GM19468 (cell line): ENCODE results near the gene CLDN2.

Source experiments
- ATAC-seq: cut with Tn5 transposase; IDR thresholded peaks from one replicate; pipeline ENCODE4 v1.9.1; 2021; ENCODE audit warnings: mild to moderate bottlenecking, moderate library complexity, moderate number of reproducible peaks; ENCODE audit not compliant: unreplicated experiment; ENCODE audit errors: extremely low read depth

CLDN2 gene

DNA sequence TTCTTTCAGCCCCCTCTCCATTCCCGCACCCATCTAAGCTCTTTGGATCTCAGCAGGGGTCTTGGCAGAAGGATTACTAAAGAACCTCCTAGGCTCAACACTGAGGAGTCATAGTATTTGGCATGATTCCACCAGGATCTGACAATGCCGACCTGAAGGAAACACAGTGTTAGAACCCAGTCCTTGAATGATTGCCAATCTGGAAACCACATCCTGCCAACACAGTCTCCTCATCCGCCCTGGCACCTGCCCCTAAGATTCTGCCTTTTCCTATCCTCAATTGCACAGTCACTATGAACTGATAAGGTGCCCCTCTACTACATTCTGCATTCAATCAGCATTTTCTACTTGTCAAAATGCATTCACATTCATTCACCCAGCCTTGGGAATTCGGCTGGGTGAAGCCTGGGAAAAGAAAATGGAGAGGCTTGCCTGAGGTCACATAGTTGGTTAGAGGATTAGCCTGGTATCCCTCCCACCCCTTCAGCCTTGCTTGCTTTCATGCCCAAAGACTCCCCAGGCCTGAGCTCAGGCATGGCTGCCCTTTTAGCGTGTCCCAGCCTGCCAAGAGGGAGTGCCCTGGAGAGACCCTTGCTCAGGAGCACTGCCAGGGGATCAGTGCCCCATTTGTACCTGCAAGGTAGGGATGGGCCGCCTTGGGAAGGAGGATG, 2.2 kb upstream of the CLDN2 start:
- ATAC-seq: no peak

DNA sequence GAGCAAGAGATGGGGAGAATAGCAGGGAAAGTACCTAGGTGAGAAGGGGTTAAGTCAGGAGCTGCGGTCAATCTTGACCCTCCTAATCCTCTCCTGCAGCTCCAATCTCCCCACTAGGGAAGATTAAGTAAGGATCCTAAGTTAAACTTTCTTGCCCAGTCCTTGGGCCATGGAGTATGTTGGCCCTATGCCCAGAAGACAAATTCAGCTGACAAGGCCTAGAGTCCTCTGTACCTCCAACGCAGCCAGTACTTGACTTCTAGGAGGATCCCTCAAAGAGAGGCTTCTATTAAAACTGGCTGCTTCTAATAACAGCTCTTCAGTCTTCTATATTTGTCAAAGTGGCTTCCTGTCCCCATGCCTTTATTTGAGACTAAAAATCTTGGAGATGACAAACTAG, 1.4 kb downstream of the CLDN2 start:
- ATAC-seq: no peak

DNA sequence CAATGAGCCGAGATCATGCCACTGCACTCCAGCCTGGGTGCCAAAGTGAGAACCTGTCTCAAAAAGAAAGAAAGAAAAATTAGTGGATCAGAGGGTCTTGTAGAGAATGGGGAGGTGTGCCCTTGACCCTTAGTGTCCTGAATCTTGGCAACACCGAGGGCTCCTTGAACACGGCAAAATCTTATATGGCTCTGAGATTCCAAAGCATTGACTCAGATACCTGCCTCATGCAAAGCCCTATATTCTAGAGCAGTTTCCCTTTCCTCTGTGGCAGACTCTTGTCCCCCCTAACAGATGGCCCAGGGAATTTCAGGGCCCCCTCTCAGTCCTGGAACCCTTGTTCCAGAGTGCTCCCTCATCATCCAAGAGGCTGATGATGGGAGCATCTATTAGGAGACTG, 6.8 kb downstream of the CLDN2 start:
- ATAC-seq: no peak

DNA sequence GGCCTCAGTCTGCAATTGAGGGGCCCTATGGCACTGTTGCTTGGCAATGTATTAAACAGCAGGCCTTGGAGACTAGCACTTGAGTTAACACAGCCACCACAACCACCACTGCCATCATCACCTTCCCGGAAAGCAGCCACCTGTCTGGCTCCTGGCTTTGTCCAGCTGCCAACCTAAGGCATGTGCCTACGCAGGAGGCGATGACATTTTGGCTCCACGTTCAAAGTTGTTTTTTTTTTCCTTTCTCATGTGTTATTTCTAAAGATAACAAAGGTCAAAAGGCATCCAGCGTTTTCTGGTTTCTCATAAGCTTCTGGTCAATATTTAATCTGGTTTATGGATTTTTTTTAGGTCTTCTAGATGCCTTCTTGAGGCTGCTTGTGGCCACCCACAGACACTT, 7.5 kb downstream of the CLDN2 start:
- ATAC-seq: no peak

DNA sequence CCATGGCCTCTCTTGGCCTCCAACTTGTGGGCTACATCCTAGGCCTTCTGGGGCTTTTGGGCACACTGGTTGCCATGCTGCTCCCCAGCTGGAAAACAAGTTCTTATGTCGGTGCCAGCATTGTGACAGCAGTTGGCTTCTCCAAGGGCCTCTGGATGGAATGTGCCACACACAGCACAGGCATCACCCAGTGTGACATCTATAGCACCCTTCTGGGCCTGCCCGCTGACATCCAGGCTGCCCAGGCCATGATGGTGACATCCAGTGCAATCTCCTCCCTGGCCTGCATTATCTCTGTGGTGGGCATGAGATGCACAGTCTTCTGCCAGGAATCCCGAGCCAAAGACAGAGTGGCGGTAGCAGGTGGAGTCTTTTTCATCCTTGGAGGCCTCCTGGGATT, 8.0 kb downstream of the CLDN2 start:
- ATAC-seq: no peak

DNA sequence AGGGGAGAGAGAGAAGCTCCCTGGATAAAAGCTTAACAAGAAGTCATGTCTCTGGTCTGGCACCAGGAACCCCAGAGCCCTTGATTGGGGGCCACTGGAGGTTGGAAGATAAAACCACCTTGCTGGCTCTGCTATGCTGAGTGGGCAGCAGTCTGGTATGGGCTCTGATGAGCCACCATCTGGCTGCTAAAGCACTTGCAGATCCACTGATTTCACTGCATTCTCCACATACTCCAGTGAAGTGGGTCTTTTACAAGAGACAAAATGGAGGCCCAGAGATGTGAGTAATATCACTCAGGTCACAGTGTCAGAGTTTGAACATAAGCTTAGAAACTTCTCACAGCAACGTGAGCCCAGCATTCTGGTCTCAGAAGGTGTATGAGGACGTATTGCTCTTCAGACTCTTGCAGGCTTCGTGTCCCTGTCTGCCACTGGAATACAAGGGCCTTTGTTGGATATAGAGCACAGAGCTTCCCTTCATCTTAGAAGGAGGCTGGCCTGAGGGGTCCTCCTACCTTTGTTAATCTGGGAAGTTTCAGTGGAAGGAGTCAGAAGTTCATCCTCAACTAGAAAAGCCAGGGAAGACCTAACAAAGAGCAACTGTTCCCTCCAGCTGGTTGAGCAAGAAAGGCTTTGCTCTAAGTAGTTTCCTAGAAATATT, 11.8 kb downstream of the CLDN2 start:
- ATAC-seq: no peak

DNA sequence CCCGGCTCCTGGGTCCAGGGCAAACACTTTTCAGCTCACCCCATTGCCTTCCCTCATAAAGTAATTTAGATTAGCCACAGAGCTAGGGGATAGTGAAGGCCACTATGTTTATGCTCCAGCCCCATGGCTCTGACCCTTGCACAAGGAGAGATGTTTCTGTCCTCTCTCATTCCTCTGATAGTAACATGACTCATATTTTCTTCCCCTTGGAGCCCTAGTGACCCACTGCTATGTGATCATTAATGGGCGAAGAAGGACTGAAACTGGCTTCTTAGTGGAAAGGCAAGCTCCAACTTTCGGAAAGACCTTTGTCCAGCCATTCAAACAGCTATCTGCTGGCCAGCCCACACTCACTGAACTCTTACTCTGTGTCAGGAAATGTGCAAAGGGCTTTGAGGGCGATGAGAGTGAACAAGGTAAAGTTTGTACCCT, 12.3 kb downstream of the CLDN2 start:
- no peak for ATAC-seq

DNA sequence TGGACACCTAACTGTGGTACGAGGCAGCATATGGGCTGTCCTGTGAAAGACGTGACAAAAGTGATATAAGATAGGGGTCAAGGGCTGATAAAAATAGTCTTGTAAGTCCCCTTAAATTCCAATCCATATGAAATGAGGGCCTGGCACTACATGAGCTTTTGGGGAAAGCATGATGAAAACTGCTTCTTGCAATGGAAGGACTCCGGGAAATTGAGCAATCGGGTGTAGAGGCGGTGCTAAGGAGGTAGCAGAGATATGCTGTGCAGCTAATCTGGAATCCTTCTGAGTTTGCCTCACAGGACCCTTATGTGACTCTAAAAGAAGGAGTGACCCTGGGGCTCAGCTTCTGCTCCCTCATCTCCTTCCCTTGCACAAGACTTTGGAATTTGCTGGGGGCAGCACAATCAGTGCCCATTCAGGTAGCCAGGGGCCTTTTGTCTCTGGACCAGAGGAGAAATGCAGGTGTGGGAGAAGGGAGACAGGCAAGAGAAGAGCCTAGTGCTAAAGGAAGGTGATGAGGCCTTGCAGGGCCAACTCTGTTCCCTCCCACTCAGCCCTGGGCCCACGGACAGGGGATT, 12.8 kb downstream of the CLDN2 start:
- no peak for ATAC-seq

DNA sequence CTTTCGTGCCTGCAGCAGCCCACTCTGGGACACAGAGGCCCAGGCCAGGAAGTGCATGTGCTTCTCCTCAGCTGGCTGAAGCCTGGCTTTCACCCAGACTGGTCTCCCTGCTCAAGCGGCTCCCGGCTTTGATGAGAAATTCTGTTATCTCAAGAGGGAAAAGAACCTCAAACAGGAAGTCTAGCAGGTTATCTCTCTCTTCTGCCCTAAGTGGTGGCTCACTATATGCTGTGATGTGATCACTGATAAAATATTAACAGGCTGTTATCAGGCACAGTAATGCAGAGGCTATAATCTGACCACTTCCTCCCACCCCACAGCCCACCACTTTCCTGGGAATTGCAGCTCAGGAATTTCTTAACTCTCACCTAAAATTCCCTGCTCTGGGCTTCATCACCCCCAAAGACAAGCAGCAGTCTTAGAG, 13.3 kb downstream of the CLDN2 start:
- ATAC-seq: no peak

DNA sequence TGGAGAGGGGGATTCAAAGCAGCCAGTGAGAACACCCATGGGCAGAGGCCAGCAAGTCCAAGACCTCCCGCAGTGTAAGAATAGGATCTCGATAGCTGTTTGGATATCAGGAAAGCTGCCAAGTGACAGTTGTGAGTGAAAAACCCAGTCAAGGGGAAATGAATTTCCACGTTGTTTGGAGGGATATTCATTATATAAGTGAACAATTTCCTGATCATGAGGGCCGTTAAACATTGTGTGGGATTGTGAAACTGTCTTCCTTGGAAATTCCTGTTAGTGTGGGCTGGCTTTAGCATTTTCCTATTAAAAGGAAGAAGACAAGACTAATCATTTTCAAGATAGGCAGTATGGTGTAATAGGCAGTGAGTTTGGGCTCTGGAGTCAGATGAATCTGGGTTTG, 15.0 kb downstream of the CLDN2 start:
- ATAC-seq: no peak

DNA sequence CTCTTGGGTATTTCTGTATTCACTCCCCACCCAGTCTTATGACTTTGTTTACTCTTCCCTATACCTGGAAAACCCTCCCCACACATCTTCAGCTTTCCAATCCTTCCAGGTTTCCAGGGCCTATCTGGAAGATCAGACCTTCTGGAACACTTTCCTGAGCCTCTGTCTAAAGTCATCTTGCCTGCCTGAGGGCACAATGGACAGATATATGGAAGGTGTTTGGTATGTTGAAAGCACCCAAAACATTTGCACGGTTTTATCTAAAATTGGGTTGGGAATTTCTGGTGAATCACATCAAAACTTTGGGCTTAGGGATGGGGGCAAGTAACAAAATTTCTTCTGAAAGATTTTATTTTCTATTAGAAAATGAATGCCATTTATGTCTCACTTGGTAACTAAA, 16.0 kb downstream of the CLDN2 start:
- no peak for ATAC-seq

DNA sequence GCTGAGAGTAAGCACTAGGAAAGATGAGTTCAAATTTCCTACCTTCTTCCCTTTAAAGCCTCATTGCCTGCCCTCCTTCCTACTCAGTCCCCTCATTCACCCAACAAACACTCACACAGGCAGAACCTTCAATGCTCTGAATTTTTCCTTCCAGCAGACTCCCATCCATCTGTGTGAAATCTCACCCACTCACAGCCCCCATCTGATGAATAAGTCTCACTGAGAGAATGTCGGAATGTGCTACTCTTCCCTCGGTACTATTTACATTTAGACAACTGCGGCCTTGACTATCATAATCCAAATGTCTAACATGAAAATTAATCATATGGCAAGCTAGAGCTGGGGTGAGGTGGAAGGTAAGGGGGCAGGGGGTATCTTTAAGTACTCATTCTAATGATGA, 19.4 kb downstream of the CLDN2 start:
- no peak for ATAC-seq

DNA sequence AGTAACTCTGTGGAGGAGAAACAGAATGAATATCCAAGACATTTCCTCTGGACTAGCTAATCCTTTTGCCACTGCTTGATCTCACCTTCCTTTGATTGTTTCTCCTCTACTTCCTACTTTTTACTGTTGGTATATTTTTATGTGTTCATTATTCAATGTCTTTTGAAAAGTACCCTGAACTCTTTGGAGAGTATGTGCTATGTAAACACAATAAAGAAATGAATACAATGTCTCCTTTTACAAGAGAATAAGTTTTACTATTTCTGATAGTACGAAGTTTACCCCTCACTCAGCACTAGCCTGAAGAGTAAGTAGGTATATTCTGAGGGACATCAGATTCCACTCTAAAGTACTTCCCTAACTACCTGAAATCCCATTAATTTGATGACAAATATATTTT, 19.9 kb downstream of the CLDN2 start:
- no peak for ATAC-seq

DNA sequence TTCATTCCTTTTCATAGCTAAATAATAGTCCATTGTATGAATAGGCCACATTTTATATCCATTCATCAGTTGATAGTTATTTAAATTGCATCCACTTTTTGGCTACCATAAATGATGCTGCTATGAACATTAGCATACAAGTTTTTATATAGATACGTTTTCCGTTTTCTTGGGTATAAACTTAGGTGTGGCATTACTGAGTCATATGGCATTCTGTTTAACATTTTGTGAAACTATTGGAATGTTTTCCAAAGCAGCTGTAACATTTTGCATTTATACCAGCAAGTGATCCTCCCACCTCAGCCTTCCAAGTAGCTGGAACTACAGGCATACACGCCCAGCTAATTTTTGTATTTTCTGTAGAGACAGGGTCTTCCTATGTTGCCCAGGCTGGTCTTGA, 26.3 kb downstream of the CLDN2 start:
- ATAC-seq: no peak

DNA sequence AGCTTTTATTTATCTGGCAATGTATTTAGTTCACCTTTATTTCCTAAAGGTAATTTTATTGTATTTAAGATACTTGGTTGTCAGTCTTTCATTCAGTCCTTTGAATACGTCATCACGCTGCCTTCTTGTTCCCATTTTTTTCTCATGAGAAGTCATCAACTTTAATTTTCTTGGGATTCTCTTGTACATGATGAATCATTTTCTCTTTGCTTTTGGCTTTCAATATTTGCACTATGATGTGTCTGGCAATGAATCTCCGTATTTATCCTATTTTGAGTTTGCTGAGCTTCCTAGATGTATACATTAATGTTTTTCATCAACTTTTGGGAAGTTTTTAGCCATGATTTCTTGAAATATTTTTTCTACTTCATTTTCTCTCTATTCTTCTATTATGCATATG, 28.4 kb downstream of the CLDN2 start:
- no peak for ATAC-seq

DNA sequence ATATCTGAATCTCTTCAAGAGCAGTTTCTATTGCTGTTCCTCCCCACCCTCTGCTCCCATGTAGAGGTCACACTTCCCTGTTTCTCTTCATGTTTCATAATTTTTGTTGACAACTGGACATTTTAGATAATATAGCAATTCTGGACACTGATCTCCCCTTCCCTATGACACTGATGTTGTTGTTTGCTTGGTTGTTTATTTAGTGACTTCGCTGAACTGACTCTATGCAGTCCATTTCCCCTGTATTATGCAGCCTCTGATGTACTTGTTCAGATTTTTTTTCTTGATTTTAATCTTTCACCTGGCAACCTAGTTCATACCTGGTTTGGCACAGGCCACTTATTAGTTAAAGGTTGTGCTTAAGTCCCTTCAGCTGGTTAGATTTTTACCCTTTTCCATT, 29.2 kb downstream of the CLDN2 start:
- no peak for ATAC-seq

DNA sequence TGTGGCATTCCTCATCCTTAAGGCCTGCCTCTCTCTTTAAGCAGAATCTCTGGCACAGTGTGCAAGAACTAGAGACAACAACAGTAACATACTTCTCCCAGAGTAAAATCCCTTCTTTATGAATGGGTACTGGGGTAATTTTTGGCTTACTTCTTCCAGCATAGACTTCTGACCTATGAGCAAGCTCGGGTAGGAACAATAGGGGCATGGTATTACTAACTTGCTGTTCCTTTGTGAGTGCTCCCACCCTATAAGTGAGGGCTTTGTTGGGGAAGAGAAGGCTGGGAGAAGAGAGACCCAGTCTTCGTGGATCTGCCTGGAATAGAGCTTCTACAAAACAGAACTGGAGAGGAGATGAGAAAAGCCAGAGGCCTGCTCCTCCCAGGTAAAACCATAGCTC, 30.2 kb downstream of the CLDN2 start:
- ATAC-seq: no peak

DNA sequence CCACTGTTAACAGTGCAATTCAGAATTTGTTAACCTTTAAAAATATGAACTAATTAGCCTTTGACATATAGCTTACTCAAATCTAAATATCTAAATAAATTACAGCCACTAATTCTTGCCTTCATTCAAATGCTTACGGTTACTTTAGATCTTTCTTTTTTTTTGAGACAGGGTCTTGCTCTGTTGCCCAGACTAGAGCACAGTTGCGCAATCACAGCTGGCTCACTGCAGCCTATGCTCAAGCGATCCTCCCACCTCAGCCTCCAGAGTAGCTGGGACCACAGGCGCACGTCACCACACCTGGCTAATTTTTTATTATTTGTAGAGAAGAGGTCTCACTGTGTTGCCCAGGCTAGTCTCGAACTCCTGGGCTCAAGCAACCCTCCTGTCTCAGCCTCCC, 31.0 kb downstream of the CLDN2 start:
- no peak for ATAC-seq

DNA sequence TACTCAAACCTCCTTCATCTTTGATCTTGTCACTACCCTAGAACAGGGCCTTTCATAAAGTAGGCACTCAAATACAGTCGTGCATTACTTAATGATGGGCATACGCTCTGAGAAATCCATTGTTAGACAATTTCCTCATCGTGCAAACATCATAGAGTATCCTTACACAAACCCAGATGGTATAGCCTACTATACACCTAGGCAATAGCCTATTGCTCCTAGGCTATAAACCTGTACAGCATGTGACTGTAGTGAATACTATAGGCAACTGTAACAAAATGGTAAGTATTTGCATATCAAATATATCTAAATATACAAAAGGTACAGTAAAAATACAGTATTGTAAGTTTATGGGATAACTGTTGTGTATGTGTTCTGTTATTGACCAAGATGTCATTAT, 31.9 kb downstream of the CLDN2 start:
- no peak for ATAC-seq

DNA sequence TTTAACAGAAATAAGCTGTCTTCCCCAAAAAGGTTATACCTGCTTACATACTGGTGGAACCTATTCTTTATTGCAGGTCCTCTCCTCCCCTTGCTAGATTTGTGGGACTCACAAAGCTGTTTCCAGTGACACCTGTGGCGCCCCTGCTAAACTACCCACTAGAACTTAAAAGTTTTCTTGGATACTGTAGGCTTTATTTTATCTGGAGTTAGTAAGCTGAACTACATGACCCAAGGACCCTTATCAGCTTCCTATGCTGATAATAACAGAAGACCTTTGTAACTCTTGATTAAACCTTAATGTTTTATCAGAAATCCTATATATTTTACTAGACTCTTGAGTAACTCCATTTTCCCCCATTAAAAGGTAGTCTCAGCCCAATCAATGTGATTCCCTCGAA, 32.3 kb downstream of the CLDN2 start:
- ATAC-seq: no peak

DNA sequence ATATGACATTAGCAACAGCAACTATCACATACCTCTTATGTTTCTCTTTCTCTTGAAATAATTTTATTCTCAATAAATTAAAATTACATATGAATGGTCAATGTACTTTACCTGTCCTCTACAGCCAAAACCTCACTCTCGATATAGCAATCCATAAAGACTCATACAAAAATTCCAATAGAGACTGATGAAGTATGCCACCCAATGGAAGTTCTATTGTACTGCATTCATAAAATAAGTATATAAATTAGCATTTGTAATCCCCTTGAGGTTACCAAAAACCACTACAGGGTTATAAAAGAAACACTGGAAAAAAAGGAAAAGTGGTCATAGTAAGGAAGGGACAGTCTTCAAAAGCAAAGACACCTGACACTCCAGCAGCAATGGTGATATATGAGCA, 32.8 kb downstream of the CLDN2 start:
- ATAC-seq: no peak

DNA sequence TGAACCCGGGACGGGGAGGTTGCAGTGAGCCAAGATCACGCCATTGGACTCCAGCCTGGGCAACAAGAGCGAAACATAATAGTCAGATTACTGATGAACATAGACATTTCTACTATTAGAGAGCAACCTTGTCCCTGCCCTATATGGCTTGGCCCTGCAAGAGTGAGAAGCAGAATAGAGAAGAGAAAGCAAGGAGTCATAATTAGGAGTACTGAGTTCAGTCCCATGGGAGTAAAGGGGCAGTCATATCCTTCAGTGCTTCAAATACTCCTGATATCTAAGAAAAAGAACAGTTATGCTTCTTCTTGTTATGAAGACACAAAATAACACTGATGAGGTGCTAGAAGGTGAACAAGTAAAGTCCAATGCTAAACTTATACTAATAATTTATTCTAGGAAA, 33.8 kb downstream of the CLDN2 start:
- no peak for ATAC-seq
